OCI-LY7 (cell line): ENCODE measurements around the gene ZNF462. TPM values are rescaled to one million over a fixed set of nuclear protein-coding genes. Genes with fewer than 3 reads are reported as not detected.

Experiments
- BruUV-seq: library from RNA; stranded (reverse); fragments of 400-500 nt; replicated peaks from 2 replicates; lab custom pipeline; 2021; lab: Mats Ljungman, UMichigan
- CTCF ChIA-PET: fragments of 300-600 bp; sonication (Branson Sonifier 250); formaldehyde crosslinking; loops from one replicate; lab custom pipeline; 2022; ENCODE audit warnings: antibody characterized with exemption; ENCODE audit not compliant: unreplicated experiment; lab: Charles Lee
- POLR2A ChIA-PET: fragments of 300-600 bp; sonication (Branson Sonifier 250); formaldehyde crosslinking; loops from one replicate; lab custom pipeline; 2022; ENCODE audit warnings: antibody characterized with exemption; lab: Charles Lee
- DNase-seq: peaks from one replicate; pipeline ENCODE4 v3.0.0-alpha.2; 2015; ENCODE audit warnings: low spot score
- H2AFZ ChIP-seq: fragments of 200-600 bp; sonication (generic), shearing (Covaris generic); 2 replicates; pipeline ENCODE4 v1.6.1; 2014; ENCODE audit warnings: mild to moderate bottlenecking, antibody characterized with exemption, low read length, moderate library complexity
- H3K27ac ChIP-seq: fragments of 200-600 bp; sonication (generic); 2 replicates; pipeline ENCODE4 v1.5.1; 2014; ENCODE audit warnings: mixed run types, low read depth, mild to moderate bottlenecking, moderate library complexity, low read length, inconsistent platforms; ENCODE audit not compliant: poor library complexity, severe bottlenecking
- H3K36me3 ChIP-seq: fragments of 200-600 bp; sonication (generic); 2 replicates; pipeline ENCODE4 v1.6.1; 2014; ENCODE audit warnings: mild to moderate bottlenecking, antibody characterized with exemption, low read length, moderate library complexity, mixed read lengths; ENCODE audit not compliant: insufficient read depth
- H3K4me1 ChIP-seq: fragments of 200-600 bp; sonication (generic); 2 replicates; pipeline ENCODE4 v1.5.1; 2014; ENCODE audit warnings: mild to moderate bottlenecking, low read length; ENCODE audit not compliant: insufficient read depth, poor library complexity, severe bottlenecking
- H3K4me2 ChIP-seq: fragments of 200-600 bp; sonication (generic); 2 replicates; pipeline ENCODE4 v1.6.1; 2014; ENCODE audit warnings: mild to moderate bottlenecking, low read length
- H3K4me3 ChIP-seq: fragments of 200-600 bp; sonication (generic); 2 replicates; pipeline ENCODE4 v1.5.1; 2014; ENCODE audit warnings: mild to moderate bottlenecking, low read depth, low read length; ENCODE audit not compliant: poor library complexity, severe bottlenecking
- H3K79me2 ChIP-seq: fragments of 200-600 bp; sonication (generic); 2 replicates; pipeline ENCODE4 v1.6.1; 2016; ENCODE audit warnings: low read depth, mild to moderate bottlenecking, low read length, moderate library complexity, mixed read lengths; ENCODE audit not compliant: insufficient read depth
- H3K9me2 ChIP-seq: fragments of 200-600 bp; sonication (generic); 2 replicates; pipeline ENCODE4 v1.6.1; 2016; ENCODE audit warnings: mild to moderate bottlenecking, low read length, mixed read lengths; ENCODE audit not compliant: insufficient read depth
- H3K9me3 ChIP-seq: fragments of 200-600 bp; sonication (generic); 2 replicates; pipeline ENCODE4 v1.6.1; 2014; ENCODE audit warnings: mild to moderate bottlenecking, mixed run types, low read length, mixed read lengths
- H4K20me1 ChIP-seq: fragments of 200-600 bp; sonication (generic); 2 replicates; pipeline ENCODE4 v1.6.1; 2014; ENCODE audit warnings: mild to moderate bottlenecking, antibody characterized with exemption, low read length, moderate library complexity, mixed read lengths; ENCODE audit not compliant: insufficient read depth
- CTCF ChIP-seq: fragments of 200-600 bp; sonication (generic); conservative IDR thresholded peaks from 2 replicates; pipeline ENCODE4 v1.5.1; 2014; ENCODE audit warnings: mild to moderate bottlenecking, antibody characterized with exemption, low read length, moderate library complexity, mixed read lengths
- EZH2phosphoT487 ChIP-seq: fragments of 200-600 bp; sonication (generic); IDR thresholded peaks from 2 replicates; pipeline ENCODE4 v1.6.1; 2018; ENCODE audit warnings: low read depth, borderline replicate concordance, mild to moderate bottlenecking, mixed run types, antibody characterized with exemption, low read length, moderate library complexity, mixed read lengths
- intact Hi-C: fragments of 100-400 bp; cut with micrococcal nuclease; formaldehyde crosslinking; loops from one replicate; pipeline ENCODE4 v1.10.0; 2022; ENCODE audit not compliant: unreplicated experiment
- total RNA-seq, 2 experiments: library from RNA; depleted of rRNA in 1 of 2; stranded (reverse); fragments of >200 nt in 1 of 2; shearing (Covaris generic) in 1 of 2; gene quantifications; 2 replicates each; pipeline ENCODE4 v1.2.3, GENCODE V29; 2014 to 2022

Gene ZNF462
- total RNA-seq, 2 experiments from 2014 or later = 0.88 to 1.1 TPM

GRCh38 chr9:106992186-106992585 is 129.2 kb downstream of the ZNF462 start:
- intact Hi-C loops = no loop called here
- Histone ChIP-seq H3K79me2 (no peaks in the 10 kb centered on the region), H4K20me1 (no peaks in the 10 kb centered on the region), H3K27ac (no peak overlapping the region), H3K4me1 (no peaks in the 10 kb centered on the region), H3K4me2 (no peak overlapping the region), H3K9me2 (no peaks in the 10 kb centered on the region), H2AFZ (no peak overlapping the region), H3K9me3 (no peaks in the 10 kb centered on the region), H3K4me3 (no peak overlapping the region), H3K36me3 (no peaks in the 10 kb centered on the region)
- DNase-seq = no peak
- no TSS peak for BruUV-seq
- no peak for TF ChIP-seq EZH2phosphoT487
- no peak for TF ChIP-seq CTCF
- POLR2A ChIA-PET = interaction anchor here (0.6 to 0.8 kb wide), 3 partner anchors 217 to 1992 kb away, joined by 3 read pairs; no protein-coding TSS in a partner anchor
- CTCF ChIA-PET = interaction anchor here (0.6 kb wide), 2 partner anchors 24 to 187 kb away, joined by 3 read pairs; no protein-coding TSS in a partner anchor

GRCh38 chr9:106993603-106994002 is 130.6 kb downstream of the ZNF462 start:
- ChIA-PET POLR2A (interaction anchor here (0.7 kb wide), 1 partner anchor 131 kb away, joined by 3 read pairs; no protein-coding TSS in a partner anchor), CTCF (no interaction called here)
- Histone ChIP-seq H3K36me3 (no peaks in the 10 kb centered on the region), H3K9me2 (no peaks in the 10 kb centered on the region), H4K20me1 (no peaks in the 10 kb centered on the region), H3K4me1 (no peaks in the 10 kb centered on the region), H3K9me3 (no peaks in the 10 kb centered on the region), H3K4me2 (no peak overlapping the region), H2AFZ (no peak overlapping the region), H3K27ac (no peak overlapping the region), H3K79me2 (no peaks in the 10 kb centered on the region), H3K4me3 (no peak overlapping the region)
- BruUV-seq = no TSS peak
- no peak for DNase-seq
- intact Hi-C loops = no loop called here
- TF ChIP-seq EZH2phosphoT487 (no peak), CTCF (no peak)

GRCh38 chr9:106994463-106994862 is 131.5 kb downstream of the ZNF462 start:
- Histone ChIP-seq H3K4me2 (no peak overlapping the region), H2AFZ (no peak overlapping the region), H3K9me3 (no peaks in the 10 kb centered on the region), H3K9me2 (no peaks in the 10 kb centered on the region), H4K20me1 (no peaks in the 10 kb centered on the region), H3K27ac (no peak overlapping the region), H3K79me2 (no peaks in the 10 kb centered on the region), H3K4me1 (no peaks in the 10 kb centered on the region), H3K4me3 (no peak overlapping the region), H3K36me3 (no peaks in the 10 kb centered on the region)
- no peak for TF ChIP-seq EZH2phosphoT487
- no peak for TF ChIP-seq CTCF
- ChIA-PET POLR2A (interaction anchor here (0.7 kb wide), 1 partner anchor 130 kb away, joined by 3 read pairs; no protein-coding TSS in a partner anchor), CTCF (no interaction called here)
- intact Hi-C loops = no loop called here
- DNase-seq = no peak
- no TSS peak for BruUV-seq
